Nephron (organoid): ENCODE measurements around the gene ENPP4.

ENCODE experiments used
- H3K27ac Mint-ChIP-seq, 3 experiments: 2 replicates each; pipeline ENCODE4 v1.8.0; 2020; ENCODE audit warnings: mixed read lengths in 3 of 3, mild to moderate bottlenecking in 2 of 3, moderate library complexity in 1 of 3
- H3K27me3 Mint-ChIP-seq: 2 replicates; pipeline ENCODE4 v1.8.0; 2021; ENCODE audit warnings: low read depth, mild to moderate bottlenecking, moderate library complexity, mixed read lengths
- H3K36me3 Mint-ChIP-seq: 2 replicates; pipeline ENCODE4 v1.8.0; 2020; ENCODE audit warnings: low read depth, mixed read lengths
- H3K4me1 Mint-ChIP-seq: 2 replicates; pipeline ENCODE4 v1.8.0; 2020; ENCODE audit warnings: mixed read lengths
- H3K4me3 Mint-ChIP-seq, 3 experiments: 2 replicates each; pipeline ENCODE4 v1.8.0; 2020; ENCODE audit warnings: mild to moderate bottlenecking in 3 of 3, mixed read lengths in 3 of 3, moderate library complexity in 2 of 3
- H3K9me3 Mint-ChIP-seq: 2 replicates; pipeline ENCODE4 v1.8.0; 2020; ENCODE audit warnings: mixed read lengths
- CTCF ChIP-seq, 3 experiments: fragments of 200-600 bp; sonication (generic); IDR thresholded peaks; one replicate each; pipeline ENCODE4 v1.5.0; 2021; ENCODE audit warnings: antibody characterized with exemption in 3 of 3; ENCODE audit not compliant: unreplicated experiment in 3 of 3

The ENPP4 gene

GRCh38 chr6:46190889-46191288 is 61.1 kb downstream of the ENPP4 start:
- Mint-ChIP-seq H3K36me3 (no peaks in the 10 kb centered on the region), H3K9me3 (no peaks in the 10 kb centered on the region), H3K27ac (no peak overlapping the region), H3K27me3 (no peaks in the 10 kb centered on the region), H3K4me1 (no peaks in the 10 kb centered on the region), H3K4me3 (no peak overlapping the region)
- TF ChIP-seq CTCF (IDR thresholded peaks at IDR 0.05; ENCODE audit: unreplicated experiment in 3 of 3): no peak

- H3K36me3 Mint-ChIP-seq: no peaks in the 10 kb centered on the region
- no peaks in the 10 kb centered on the region for H3K4me1 Mint-ChIP-seq
- H3K4me3 Mint-ChIP-seq: no peak overlapping the region
- H3K27ac Mint-ChIP-seq: no peak overlapping the region
- H3K27me3 Mint-ChIP-seq: no peaks in the 10 kb centered on the region
- TF ChIP-seq CTCF (IDR thresholded peaks at IDR 0.05; ENCODE audit: unreplicated experiment in 3 of 3): no peak
- no peaks in the 10 kb centered on the region for H3K9me3 Mint-ChIP-seq
Measured at GRCh38 chr6:46191961-46192360, 62.2 kb downstream of the ENPP4 start.
